Uterine smooth muscle cell (primary cell): ENCODE measurements around the gene ITGB7. TPM values are rescaled to one million over a fixed set of nuclear protein-coding genes. Genes with fewer than 3 reads are reported as not detected.

Experiments
- total RNA-seq: library from RNA; depleted of rRNA; stranded (reverse); fragments of >200 nt; gene quantifications from 2 replicates; pipeline ENCODE4 v1.2.3, GENCODE V29; 2014

ITGB7 gene, protein sequence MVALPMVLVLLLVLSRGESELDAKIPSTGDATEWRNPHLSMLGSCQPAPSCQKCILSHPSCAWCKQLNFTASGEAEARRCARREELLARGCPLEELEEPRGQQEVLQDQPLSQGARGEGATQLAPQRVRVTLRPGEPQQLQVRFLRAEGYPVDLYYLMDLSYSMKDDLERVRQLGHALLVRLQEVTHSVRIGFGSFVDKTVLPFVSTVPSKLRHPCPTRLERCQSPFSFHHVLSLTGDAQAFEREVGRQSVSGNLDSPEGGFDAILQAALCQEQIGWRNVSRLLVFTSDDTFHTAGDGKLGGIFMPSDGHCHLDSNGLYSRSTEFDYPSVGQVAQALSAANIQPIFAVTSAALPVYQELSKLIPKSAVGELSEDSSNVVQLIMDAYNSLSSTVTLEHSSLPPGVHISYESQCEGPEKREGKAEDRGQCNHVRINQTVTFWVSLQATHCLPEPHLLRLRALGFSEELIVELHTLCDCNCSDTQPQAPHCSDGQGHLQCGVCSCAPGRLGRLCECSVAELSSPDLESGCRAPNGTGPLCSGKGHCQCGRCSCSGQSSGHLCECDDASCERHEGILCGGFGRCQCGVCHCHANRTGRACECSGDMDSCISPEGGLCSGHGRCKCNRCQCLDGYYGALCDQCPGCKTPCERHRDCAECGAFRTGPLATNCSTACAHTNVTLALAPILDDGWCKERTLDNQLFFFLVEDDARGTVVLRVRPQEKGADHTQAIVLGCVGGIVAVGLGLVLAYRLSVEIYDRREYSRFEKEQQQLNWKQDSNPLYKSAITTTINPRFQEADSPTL
- total RNA-seq = 0.12 and 0.77 TPM in 2 replicates

DNA sequence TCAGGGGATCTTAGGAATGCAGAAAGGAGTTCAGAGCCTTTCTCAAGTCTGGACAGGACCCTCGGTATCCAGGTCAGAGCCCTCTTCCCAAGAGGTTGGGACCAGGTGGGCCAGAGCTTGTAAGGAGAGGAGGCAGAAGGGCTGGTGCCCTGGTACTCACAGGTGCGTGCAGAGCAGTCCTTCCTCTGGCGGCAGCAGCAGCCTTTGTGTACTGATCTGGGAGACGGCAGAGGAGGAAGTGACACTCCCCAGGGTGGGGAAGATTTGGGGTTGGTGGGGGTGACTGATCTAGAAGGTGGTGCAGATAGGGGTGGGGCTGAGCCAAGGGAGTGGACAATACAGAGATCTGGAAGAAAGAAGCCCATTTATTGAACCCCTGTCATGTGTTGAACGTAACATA is at the start of gene ITGB7:
TSS of gene ITGB7 (minus strand) at position 210 of the 400 bp plus-strand sequence. CDS start 6,808 bp downstream, outside the sequence.

DNA sequence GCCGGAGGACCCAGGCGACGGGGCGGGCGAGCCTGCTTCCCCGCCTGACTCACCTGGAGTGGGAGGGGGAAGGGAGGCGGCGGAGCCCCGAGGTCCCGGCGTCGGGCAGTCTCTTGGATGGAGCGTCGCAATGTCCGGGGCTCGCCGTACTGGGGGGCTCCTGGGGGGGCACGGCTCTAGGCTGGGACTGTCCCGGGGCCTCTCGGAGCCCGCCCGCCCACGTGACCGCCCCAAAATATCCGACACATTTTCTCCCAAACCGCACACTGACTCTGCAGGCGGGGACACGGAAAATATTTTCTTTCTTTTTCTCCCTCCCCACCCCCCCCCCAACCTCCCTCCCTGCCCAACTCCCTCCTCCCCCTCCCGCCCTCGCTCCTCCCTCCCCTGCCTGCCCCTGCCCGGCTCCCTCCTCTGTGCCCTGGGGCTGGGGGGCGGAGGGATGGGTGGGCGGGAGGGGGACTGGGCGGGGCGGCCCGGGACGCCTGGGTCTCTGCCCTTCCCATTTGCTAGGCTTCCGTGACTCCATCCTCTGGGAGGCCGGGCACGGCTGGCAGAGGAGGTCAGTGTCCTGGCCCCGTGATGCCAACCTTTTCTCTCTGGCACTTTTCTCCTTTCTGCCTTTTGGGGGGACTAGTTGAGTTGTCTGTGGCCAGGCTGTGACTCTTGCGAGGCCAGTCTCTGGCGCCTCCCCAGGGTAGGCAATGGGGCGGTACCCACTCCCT is 25.0 kb upstream of the ITGB7 start, which contains the start of gene RARG:
TSS of gene RARG (minus strand) at position 289 of the 725 bp plus-strand sequence. CDS start 4,664 bp downstream, outside the sequence.

DNA sequence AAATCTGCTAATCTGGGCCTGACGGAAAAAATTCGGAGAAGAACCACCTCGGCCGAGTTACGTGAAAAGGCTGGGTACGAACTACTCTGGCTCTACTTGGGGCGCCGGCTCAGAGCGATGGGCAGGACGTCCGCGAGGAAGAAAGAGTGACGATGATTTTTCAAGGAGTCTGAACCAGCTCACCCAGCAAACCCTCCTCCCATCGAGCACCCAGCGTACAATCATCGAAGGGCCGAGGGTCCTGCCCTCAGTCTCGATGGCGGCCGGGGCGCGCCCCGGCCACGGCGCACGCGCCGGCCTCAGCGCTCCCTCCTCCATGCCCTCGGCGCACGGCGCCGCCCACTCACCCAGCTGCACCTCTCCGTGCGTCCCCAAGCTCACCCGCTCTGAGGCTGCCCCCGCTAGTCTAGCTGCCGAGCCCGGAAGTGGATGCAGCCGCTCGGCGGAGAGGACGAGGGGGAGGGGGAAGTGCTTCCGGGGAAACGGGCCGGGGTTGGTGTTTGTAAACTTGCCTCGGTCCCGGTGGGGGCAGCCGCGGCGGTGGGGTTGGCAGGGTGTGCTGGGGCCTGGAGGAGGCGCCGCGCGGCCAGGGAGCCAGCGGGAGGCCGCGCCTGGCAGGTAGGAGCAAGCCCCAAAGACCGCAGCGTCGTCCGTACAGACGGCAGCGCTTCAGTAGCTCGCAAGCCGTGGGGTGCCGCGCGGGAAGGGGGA is 26.7 kb downstream of the ITGB7 start, which contains the start of the genes CSAD and ZNF740:
TSS of gene CSAD (minus strand) at position 706 of the 711 bp plus-strand sequence. CDS start 7,455 bp downstream, outside the sequence.
TSS of gene ZNF740 (plus strand) at position 503 of the 711 bp plus-strand sequence. CDS start 1,262 bp downstream, outside the sequence.

Other genes starting within 250 kb of the ITGB7 start
- gene EIF4B, start 200.8 kb downstream of the ITGB7 start, total RNA-seq = 985 and 1,506 TPM in 2 replicates
- 27.6 and 30.5 TPM in 2 replicates for gene TNS2, start 157.2 kb downstream of the ITGB7 start, total RNA-seq
- gene SPRYD3, start 127.9 kb downstream of the ITGB7 start, total RNA-seq = 28.1 and 31.3 TPM in 2 replicates
- 300 and 444 TPM in 2 replicates for gene IGFBP6, start 109.6 kb downstream of the ITGB7 start, total RNA-seq
- gene SOAT2, start 103.8 kb downstream of the ITGB7 start, total RNA-seq = 0.33 TPM in 1 of 2 replicates, not detected in the other
- gene ZNF740, start 26.5 kb downstream of the ITGB7 start, total RNA-seq = 15.3 and 16.2 TPM in 2 replicates
- 9.0 and 11.0 TPM in 2 replicates for gene CSAD, start 26.3 kb downstream of the ITGB7 start, total RNA-seq
- 20.9 and 27.1 TPM in 2 replicates for gene RARG, start 25.0 kb upstream of the ITGB7 start, total RNA-seq
- 4.2 and 13.4 TPM in 2 replicates for gene ESPL1, start 61.0 kb upstream of the ITGB7 start, total RNA-seq
- gene PFDN5, start 88.3 kb upstream of the ITGB7 start, total RNA-seq = 293 and 448 TPM in 2 replicates
- gene MYG1, start 92.4 kb upstream of the ITGB7 start, total RNA-seq = 45.6 and 58.9 TPM in 2 replicates
- 44.6 and 56.0 TPM in 2 replicates for gene AAAS, start 114.4 kb upstream of the ITGB7 start, total RNA-seq
- gene SP7, start 129.1 kb upstream of the ITGB7 start, total RNA-seq = 0.25 TPM in 1 of 2 replicates, not detected in the other
- 25.9 and 34.1 TPM in 2 replicates for gene SP1, start 172.9 kb upstream of the ITGB7 start, total RNA-seq
- gene AMHR2, start 216.6 kb upstream of the ITGB7 start, total RNA-seq = not detected in 2 replicates
- gene PRR13, start 234.5 kb upstream of the ITGB7 start, total RNA-seq = 25.2 and 26.2 TPM in 2 replicates
- gene PCBP2, start 244.9 kb upstream of the ITGB7 start, total RNA-seq = 229 and 290 TPM in 2 replicates